OCI-LY1 (cell line): ENCODE data around the gene TPP1.

Source experiments
- H2AFZ ChIP-seq: fragments of 200-600 bp; sonication (generic), shearing (Covaris generic); 2 replicates; pipeline ENCODE4 v1.6.0; 2014; ENCODE audit warnings: antibody characterized with exemption, mild to moderate bottlenecking, low read length
- H3F3A ChIP-seq: fragments of 200-600 bp; sonication (generic), shearing (Covaris generic); 2 replicates; pipeline ENCODE4 v1.6.0; 2014; ENCODE audit warnings: mild to moderate bottlenecking, antibody characterized with exemption, low read length, moderate library complexity; ENCODE audit not compliant: insufficient read depth
- H3K27ac ChIP-seq: fragments of 200-600 bp; sonication (generic); 2 replicates; pipeline ENCODE4 v1.5.1; 2014; ENCODE audit warnings: low read length, mixed run types, mild to moderate bottlenecking, low read depth; ENCODE audit not compliant: poor library complexity, severe bottlenecking
- H3K27me3 ChIP-seq: fragments of 200-600 bp; sonication (generic); 2 replicates; pipeline ENCODE4 v1.6.0; 2014; ENCODE audit warnings: antibody characterized with exemption, mild to moderate bottlenecking, low read length, moderate library complexity; ENCODE audit not compliant: insufficient read depth
- H3K36me3 ChIP-seq: fragments of 200-600 bp; sonication (generic); 2 replicates; pipeline ENCODE4 v1.6.1; 2014; ENCODE audit warnings: mild to moderate bottlenecking, antibody characterized with exemption, low read length, moderate library complexity, mixed read lengths; ENCODE audit not compliant: insufficient read depth
- H3K4me1 ChIP-seq: fragments of 200-600 bp; sonication (generic); 2 replicates; pipeline ENCODE4 v1.5.1; 2014; ENCODE audit warnings: mild to moderate bottlenecking, low read length, moderate library complexity; ENCODE audit not compliant: insufficient read depth, severe bottlenecking
- H3K4me2 ChIP-seq: fragments of 200-600 bp; sonication (generic), shearing (Covaris generic); 2 replicates; pipeline ENCODE4 v1.6.1; 2014; ENCODE audit warnings: low read length
- H3K4me3 ChIP-seq: fragments of 200-600 bp; sonication (generic); 2 replicates; pipeline ENCODE4 v1.5.1; 2014; ENCODE audit warnings: low read length, low read depth, mild to moderate bottlenecking, mixed read lengths; ENCODE audit not compliant: poor library complexity, severe bottlenecking
- H3K79me2 ChIP-seq: fragments of 200-600 bp; shearing (Covaris generic); 2 replicates; pipeline ENCODE4 v1.6.1; 2016; ENCODE audit warnings: mixed run types, low read length, mixed read lengths; ENCODE audit not compliant: insufficient read depth
- H3K9ac ChIP-seq: fragments of 200-600 bp; sonication (generic), shearing (Covaris generic); 2 replicates; pipeline ENCODE4 v1.6.1; 2014; ENCODE audit warnings: mild to moderate bottlenecking, low read length, mixed read lengths
- H3K9me2 ChIP-seq: fragments of 200-600 bp; sonication (generic), shearing (Covaris generic); 2 replicates; pipeline ENCODE4 v1.6.1; 2014; ENCODE audit warnings: low read depth, mild to moderate bottlenecking, low read length, mixed read lengths
- H3K9me3 ChIP-seq: fragments of 200-600 bp; shearing (Covaris generic); 2 replicates; pipeline ENCODE4 v1.6.1; 2014; ENCODE audit warnings: low read length, mixed read lengths
- H4K20me1 ChIP-seq: fragments of 200-600 bp; sonication (generic), shearing (Covaris generic); 2 replicates; pipeline ENCODE4 v1.6.0; 2016; ENCODE audit warnings: mild to moderate bottlenecking, low read length; ENCODE audit not compliant: insufficient read depth
- CTCF ChIP-seq: fragments of 200-600 bp; sonication (generic), shearing (Covaris generic); IDR thresholded peaks from 2 replicates; pipeline ENCODE4 v1.5.1; 2017; ENCODE audit warnings: mild to moderate bottlenecking, antibody characterized with exemption, low read length, moderate library complexity, mixed read lengths
- EZH2 ChIP-seq: fragments of 200-600 bp; sonication (generic), shearing (Covaris generic); IDR thresholded peaks from 2 replicates; pipeline ENCODE4 v1.8.0; 2017; ENCODE audit warnings: borderline replicate concordance, mixed run types, mild to moderate bottlenecking, antibody characterized with exemption, low read length, moderate library complexity, mixed read lengths

TPP1 gene

GRCh38 chr11:6628526-6628925 lies 9.3 kb upstream of the TPP1 start:
- peaks cover 8% of the 10 kb centered on the region; the same call in 1 of the 2 replicates for H3K27me3 ChIP-seq
- H3K9ac ChIP-seq = no peak overlapping the region
- H2AFZ ChIP-seq = no peak overlapping the region
- no peaks in the 10 kb centered on the region for H3K79me2 ChIP-seq
- H3K4me1 ChIP-seq = peaks cover 5% of the 10 kb centered on the region
- H3K4me2 ChIP-seq = no peak overlapping the region
- H3K9me2 ChIP-seq = no peaks in the 10 kb centered on the region
- TF ChIP-seq EZH2 = no peak
- TF ChIP-seq CTCF = no peak
- H3F3A ChIP-seq = no peaks in the 10 kb centered on the region
- no peaks in the 10 kb centered on the region for H4K20me1 ChIP-seq
- no peak overlapping the region for H3K4me3 ChIP-seq
- no peaks in the 10 kb centered on the region for H3K9me3 ChIP-seq
- no peak overlapping the region for H3K27ac ChIP-seq
- no peaks in the 10 kb centered on the region for H3K36me3 ChIP-seq

GRCh38 chr11:6627762-6628241 lies 8.6 kb upstream of the TPP1 start:
- Histone ChIP-seq H3K4me3 (no peak overlapping the region), H3K36me3 (no peaks in the 10 kb centered on the region), H3K4me2 (peak overlapping the region; percentile 23; the same call in 1 of the 2 replicates)

GRCh38 chr11:6626971-6627761 lies 7.9 kb upstream of the TPP1 start:
- Histone ChIP-seq H3K9me2 (no peaks in the 10 kb centered on the region), H2AFZ (no peak overlapping the region), H3K9me3 (no peaks in the 10 kb centered on the region), H3K4me2 (peak overlapping the region; percentile 23; the same call in 1 of the 2 replicates), H3K27me3 (peaks cover 7% of the 10 kb centered on the region; the same call in 1 of the 2 replicates), H3K79me2 (no peaks in the 10 kb centered on the region), H3K4me3 (no peak overlapping the region), H3K36me3 (no peaks in the 10 kb centered on the region), H4K20me1 (no peaks in the 10 kb centered on the region), H3K4me1 (peaks cover 5% of the 10 kb centered on the region), H3F3A (no peaks in the 10 kb centered on the region), H3K9ac (no peak overlapping the region), H3K27ac (no peak overlapping the region)
- TF ChIP-seq EZH2 = no peak
- no peak for TF ChIP-seq CTCF

More at GRCh38 chr11:6627762-6628241, 8.6 kb upstream of the TPP1 start:
- Histone ChIP-seq H3K27ac (no peak overlapping the region), H3K9me3 (no peaks in the 10 kb centered on the region), H3K9me2 (no peaks in the 10 kb centered on the region), H3F3A (no peaks in the 10 kb centered on the region), H3K27me3 (peaks cover 10% of the 10 kb centered on the region; the same call in 1 of the 2 replicates), H3K9ac (no peak overlapping the region), H4K20me1 (no peaks in the 10 kb centered on the region), H3K4me1 (peaks cover 5% of the 10 kb centered on the region), H2AFZ (no peak overlapping the region), H3K79me2 (no peaks in the 10 kb centered on the region)
- no peak for TF ChIP-seq EZH2
- no peak for TF ChIP-seq CTCF
